HepG2 (cell line): Measurements from ENCODE around the gene FALEC. TPM values are rescaled to one million over a fixed set of nuclear protein-coding genes. Genes with fewer than 3 reads are reported as not detected.

Experiments used
- ATAC-seq: fragments of 200-7000 bp; cut with Tn5 transposase; 3 replicates; pipeline ENCODE4 v1.9.1; 2020; ENCODE audit warnings: mild to moderate bottlenecking, moderate library complexity
- BruUV-seq: library from RNA; stranded (reverse); fragments of 400-500 nt; replicated peaks from 2 replicates; lab custom pipeline; 2021; lab: Mats Ljungman, UMichigan
- CTCF ChIA-PET: fragments of 300-600 bp; formaldehyde crosslinking; extraction: SDS; loops from one replicate; lab custom pipeline; 2021; ENCODE audit warnings: low total read pairs, inconsistent platforms, low intra/inter-chr PET ratio; lab: Yijun Ruan, JAX
- POLR2A ChIA-PET: fragments of 350-600 bp; sonication (Branson Sonifier 250); formaldehyde crosslinking; loops from one replicate; lab custom pipeline; 2020; ENCODE audit warnings: antibody characterized with exemption, inconsistent platforms; lab: Yijun Ruan, JAX
- DNase-seq: peaks from one replicate; pipeline ENCODE4 v3.0.0-alpha.2; 2015; ENCODE audit warnings: low spot score
- FAIRE-seq: peaks from 3 replicates; lab custom pipeline; 2011; peaks lifted over from hg19 to GRCh38; lab: Jason Lieb, UNC
- H2AFZ ChIP-seq: one replicate; pipeline ENCODE4 v1.6.1; 2011; ENCODE audit warnings: low read length, inconsistent platforms
- H3K27ac ChIP-seq: fragments of 300-600 bp; 3 replicates; pipeline ENCODE4 v1.8.0; 2011; ENCODE audit warnings: mixed run types, mild to moderate bottlenecking, mixed read lengths, low read length, inconsistent platforms; ENCODE audit not compliant: insufficient read depth; ENCODE audit errors: extremely low read length
- H3K27me3 ChIP-seq, 2 experiments: fragments of 200-600 bp in 1 of 2; 2 replicates in 1 of 2; 3 replicates in 1 of 2; pipeline versions ENCODE4 v1.6.0 to v1.8.0; 2011; ENCODE audit warnings: low read length in 2 of 2, mild to moderate bottlenecking in 2 of 2, moderate library complexity in 2 of 2, inconsistent platforms in 1 of 2; ENCODE audit not compliant: insufficient read depth in 2 of 2, control insufficient read depth in 1 of 2
- H3K36me3 ChIP-seq, 2 experiments: fragments of 200-600 bp in 1 of 2; replicated peaks in 1 of 2; 2 replicates in 1 of 2; 3 replicates in 1 of 2; pipeline versions ENCODE4 v1.5.1 to v1.8.0; 2011; ENCODE audit warnings: low read length in 2 of 2, inconsistent platforms in 1 of 2; ENCODE audit not compliant: insufficient read depth in 2 of 2, control insufficient read depth in 1 of 2
- H3K4me1 ChIP-seq: 2 replicates; pipeline ENCODE4 v1.5.1; 2012; ENCODE audit warnings: low read length, inconsistent platforms; ENCODE audit not compliant: insufficient read depth
- H3K4me2 ChIP-seq: 2 replicates; pipeline ENCODE4 v1.6.0; 2011; ENCODE audit warnings: low read depth, low read length, inconsistent platforms
- H3K4me3 ChIP-seq, 3 experiments: fragments of 200-600 bp in 1 of 3; sonication (generic), shearing (Covaris generic) in 1 of 3; replicated peaks in 1 of 3; 2 replicates each; pipeline ENCODE4 v1.5.1; 2011 to 2016; ENCODE audit warnings: low read length in 3 of 3, inconsistent platforms in 2 of 3, low read depth in 2 of 3, mild to moderate bottlenecking in 2 of 3, control low read depth in 1 of 3, mixed read lengths in 1 of 3; ENCODE audit not compliant: insufficient read depth in 1 of 3
- H3K79me2 ChIP-seq: one replicate; pipeline ENCODE4 v1.6.1; 2011; ENCODE audit warnings: low read length, inconsistent platforms; ENCODE audit not compliant: insufficient read depth
- H3K9ac ChIP-seq: 2 replicates; pipeline ENCODE4 v1.6.0; 2011; ENCODE audit warnings: mild to moderate bottlenecking, low read depth, low read length, inconsistent platforms; ENCODE audit not compliant: insufficient read depth
- H3K9me3 ChIP-seq: 2 replicates; pipeline ENCODE4 v1.5.1; 2012; ENCODE audit warnings: mild to moderate bottlenecking, low read length
- H4K20me1 ChIP-seq: 2 replicates; pipeline ENCODE4 v1.6.0; 2011; ENCODE audit warnings: inconsistent platforms, mild to moderate bottlenecking, low read length, moderate library complexity; ENCODE audit not compliant: insufficient read depth
- CEBPB ChIP-seq: IDR thresholded peaks from 2 replicates; pipeline ENCODE4 v1.6.1; 2011; ENCODE audit warnings: low read depth, low read length, improper control_type of control experiment, borderline replicate concordance
- CEBPG ChIP-seq: IDR thresholded peaks from 2 replicates; pipeline ENCODE4 v1.6.1; 2016
- DNMT3B ChIP-seq: conservative IDR thresholded peaks from 2 replicates; pipeline ENCODE4 v1.6.1; 2016; ENCODE audit warnings: missing biosample characterization, control low read depth
- ELF1 ChIP-seq: sonication (generic); formaldehyde crosslinking; IDR thresholded peaks from 2 replicates; pipeline ENCODE4 v1.4.0; 2020; ENCODE audit warnings: missing genetic modification reagents
- FOXJ3 ChIP-seq: sonication (generic); formaldehyde crosslinking; IDR thresholded peaks from 2 replicates; pipeline ENCODE4 v1.4.0; 2020; ENCODE audit warnings: missing genetic modification reagents, mild to moderate bottlenecking, borderline replicate concordance
- GTF2F1 ChIP-seq: fragments of 150-350 bp; IDR thresholded peaks from 2 replicates; pipeline ENCODE4 v1.6.1; 2014; ENCODE audit warnings: low read length
- MAZ ChIP-seq, 2 experiments: sonication (generic) in 1 of 2; formaldehyde crosslinking in 1 of 2; IDR thresholded peaks; 2 replicates each; pipeline versions ENCODE4 v1.5.0 to v1.6.1; 2012 to 2020; ENCODE audit warnings: low read depth in 2 of 2, mild to moderate bottlenecking in 2 of 2, borderline replicate concordance in 1 of 2, improper control_type of control experiment in 1 of 2, low read length in 1 of 2, missing genetic modification reagents in 1 of 2, moderate library complexity in 1 of 2
- NCOA2 ChIP-seq: sonication (generic); formaldehyde crosslinking; IDR thresholded peaks from 2 replicates; pipeline ENCODE4 v1.8.0; 2022; ENCODE audit warnings: inconsistent platforms
- NR2F6 ChIP-seq, 2 experiments: IDR thresholded peaks; 2 replicates each; pipeline ENCODE4 v1.6.1; 2016; ENCODE audit warnings: antibody characterized with exemption in 1 of 2, mild to moderate bottlenecking in 1 of 2
- TOE1 ChIP-seq: sonication (generic); formaldehyde crosslinking; IDR thresholded peaks from 2 replicates; pipeline ENCODE4 v1.4.0; 2020; ENCODE audit warnings: mild to moderate bottlenecking, missing genetic modification reagents
- ZKSCAN1 ChIP-seq: fragments of 150-350 bp; IDR thresholded peaks from 2 replicates; pipeline ENCODE4 v1.6.1; 2014; ENCODE audit warnings: low read length
- ZNF7 ChIP-seq: IDR thresholded peaks from 2 replicates; pipeline ENCODE4 v1.6.1; 2016; ENCODE audit warnings: missing biosample characterization, missing genetic modification reagents
- ZNF839 ChIP-seq: sonication (generic); formaldehyde crosslinking; IDR thresholded peaks from 2 replicates; pipeline ENCODE4 v1.4.0; 2020; ENCODE audit warnings: missing genetic modification reagents, mild to moderate bottlenecking, borderline replicate concordance
- ZSCAN31 ChIP-seq: sonication (generic); formaldehyde crosslinking; IDR thresholded peaks from 2 replicates; pipeline ENCODE4 v1.5.0; 2020; ENCODE audit warnings: low read depth, mild to moderate bottlenecking, missing genetic modification reagents
- WGBS: methylation state at CpG from one replicate; pipeline ENCODE4 v1.1.6; 2017; ENCODE audit warnings: low lambda C conversion rate; 5-methylcytosine and 5-hydroxymethylcytosine counted together
- in situ Hi-C: cut with HindIII; loops from 2 replicates; pipeline ENCODE4 v1.10.0; 2017; ENCODE audit warnings: low pct_unique_long_range_greater_than_20kb; ENCODE audit not compliant: extremely low pct_ligation_motif_present
- intact Hi-C: fragments of 100-400 bp; cut with micrococcal nuclease; formaldehyde crosslinking; loops from one replicate; pipeline ENCODE4 v1.10.0; 2022; ENCODE audit not compliant: unreplicated experiment
- polyA plus RNA-seq, 8 experiments: library from polyadenylated mRNA; depleted of rRNA in 3 of 8; stranded (reverse) in 7 of 8; unstranded in 1 of 8; fragments of >200 nt; fragmentation: Illumina TruSeq in 4 of 8; extraction: Trizol in 4 of 8; gene quantifications; 2 replicates each; pipeline versions ENCODE4 v1.2.1 to v1.2.3, GENCODE V29; 2011 to 2016; ENCODE audit warnings: low read depth in 4 of 8, missing spikeins in 1 of 8, mixed read lengths in 1 of 8; ENCODE audit not compliant: insufficient read depth in 1 of 8
- total RNA-seq, 5 experiments: library from RNA; depleted of rRNA; stranded (reverse); fragments of >200 nt; fragmentation: Illumina TruSeq; extraction: Trizol; gene quantifications; 2 replicates each; pipeline ENCODE4 v1.2.3, GENCODE V29; 2016; ENCODE audit warnings: low read depth in 1 of 5
- TF ChIP-seq, protein P1 (sequence below): sonication (generic); formaldehyde crosslinking; IDR thresholded peaks from 2 replicates; pipeline ENCODE4 v1.4.0; 2020; ENCODE audit warnings: mild to moderate bottlenecking, missing genetic modification reagents
- TF ChIP-seq, protein P2 (sequence below): sonication (generic); formaldehyde crosslinking; IDR thresholded peaks from 2 replicates; pipeline ENCODE4 v1.8.1; 2023; ENCODE audit warnings: mild to moderate bottlenecking, moderate library complexity, missing genetic modification reagents
- TF ChIP-seq, protein P3 (sequence below): sonication (generic); formaldehyde crosslinking; IDR thresholded peaks from 2 replicates; pipeline ENCODE4 v1.5.1; 2020; ENCODE audit warnings: mild to moderate bottlenecking, missing genetic modification reagents, moderate library complexity

Gene FALEC
- total and polyA plus RNA-seq, 2 of the 13 experiments (the other 11 are each of a cell fraction or from before 2014, with no cell fraction given): 0.33 to 0.71 TPM

DNA sequence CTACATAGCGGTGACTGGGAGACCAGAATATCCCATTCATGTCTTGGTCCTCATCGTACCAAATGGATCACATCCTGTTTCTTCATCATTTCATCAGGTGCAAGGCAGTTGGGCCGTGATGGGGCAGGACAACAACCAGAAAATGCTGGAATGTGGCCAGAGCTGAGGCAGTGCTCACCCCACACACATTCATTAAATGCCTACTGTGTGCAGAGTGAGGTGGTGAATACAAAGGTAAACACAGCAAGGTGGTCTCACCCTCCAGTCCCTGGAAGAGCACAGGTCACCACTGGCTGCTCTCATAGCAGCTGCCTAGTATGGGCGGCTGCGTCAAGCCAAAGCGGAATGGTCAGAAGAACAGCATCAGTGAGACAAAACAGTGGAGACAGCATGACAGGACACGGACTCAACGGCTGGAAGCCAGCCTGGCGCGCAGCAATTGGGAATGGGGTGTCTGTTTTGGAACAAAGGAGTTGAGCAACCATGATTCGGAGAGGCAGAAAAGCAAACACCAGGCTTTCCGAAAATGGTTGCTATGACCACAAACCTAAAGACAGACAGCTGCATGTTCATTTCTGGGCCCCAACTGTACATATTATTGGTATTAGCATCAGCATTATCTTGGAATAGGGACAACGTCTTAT, 28.1 kb downstream of the FALEC start:
- 15% methylated on average over 12 of the region's 13 CpGs for WGBS
- no peaks in the 10 kb centered on the region for H3K36me3 ChIP-seq
- no peaks in the 10 kb centered on the region for H3K9me3 ChIP-seq
- POLR2A ChIA-PET: interaction anchor here (1.0 to 1.6 kb wide), 4 partner anchors 11 to 36 kb away, joined by 4 to 12 read pairs (median 4); partner anchors contain the start of genes FALEC and MCL1
- intact Hi-C loops: no loop called here
- BruUV-seq: no TSS peak
- no peaks in the 10 kb centered on the region for H3K79me2 ChIP-seq
- ATAC-seq (peak; percentile 81), DNase-seq (peak; percentile 74), FAIRE-seq (peak; percentile 90)
- H3K4me3 ChIP-seq: peak overlapping the region in 1 of 3 experiments; percentile 46; a peak in 2 of 6 replicates
- CTCF ChIA-PET: no interaction called here
- H3K27ac ChIP-seq: no peak overlapping the region
- H3K27me3 ChIP-seq: no peaks in the 10 kb centered on the region; a peak in 1 of 5 replicates
- no peak overlapping the region for H3K9ac ChIP-seq
- H2AFZ ChIP-seq: no peak overlapping the region
- no peaks in the 10 kb centered on the region for H4K20me1 ChIP-seq
- H3K4me2 ChIP-seq: peak overlapping the region; percentile 71
- in situ Hi-C loops: no loop called here
- H3K4me1 ChIP-seq: peaks cover 39% of the 10 kb centered on the region
- TF ChIP-seq ZKSCAN1: 0 out of 2 replicates have a peak, but pooled peaks have one; percentile 61
- no peak for TF ChIP-seq TOE1 (CRISPR knock-in tag)
- TF ChIP-seq, protein P1, sequence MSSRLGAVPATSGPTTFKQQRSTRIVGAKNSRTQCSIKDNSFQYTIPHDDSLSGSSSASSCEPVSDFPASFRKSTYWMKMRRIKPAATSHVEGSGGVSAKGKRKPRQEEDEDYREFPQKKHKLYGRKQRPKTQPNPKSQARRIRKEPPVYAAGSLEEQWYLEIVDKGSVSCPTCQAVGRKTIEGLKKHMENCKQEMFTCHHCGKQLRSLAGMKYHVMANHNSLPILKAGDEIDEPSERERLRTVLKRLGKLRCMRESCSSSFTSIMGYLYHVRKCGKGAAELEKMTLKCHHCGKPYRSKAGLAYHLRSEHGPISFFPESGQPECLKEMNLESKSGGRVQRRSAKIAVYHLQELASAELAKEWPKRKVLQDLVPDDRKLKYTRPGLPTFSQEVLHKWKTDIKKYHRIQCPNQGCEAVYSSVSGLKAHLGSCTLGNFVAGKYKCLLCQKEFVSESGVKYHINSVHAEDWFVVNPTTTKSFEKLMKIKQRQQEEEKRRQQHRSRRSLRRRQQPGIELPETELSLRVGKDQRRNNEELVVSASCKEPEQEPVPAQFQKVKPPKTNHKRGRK: no peak
- no peak for TF ChIP-seq NR2F6 (IDR thresholded peaks at IDR 0.05)
- TF ChIP-seq NR2F6 (CRISPR knock-in tag; IDR thresholded peaks at IDR 0.05): no peak
- TF ChIP-seq FOXJ3: no peak
- TF ChIP-seq ZNF839 (CRISPR knock-in tag): no peak
- TF ChIP-seq DNMT3B (CRISPR knock-in tag): no peak
- TF ChIP-seq CEBPB: peak; percentile 57; the same call in 1 of the 2 replicates
- no peak for TF ChIP-seq GTF2F1
- TF ChIP-seq ELF1 (CRISPR knock-in tag): no peak
- TF ChIP-seq ZSCAN31 (CRISPR knock-in tag): no peak
- peak; percentile 71 for TF ChIP-seq CEBPG
- no peak for TF ChIP-seq ZNF7
- TF ChIP-seq, protein P2, sequence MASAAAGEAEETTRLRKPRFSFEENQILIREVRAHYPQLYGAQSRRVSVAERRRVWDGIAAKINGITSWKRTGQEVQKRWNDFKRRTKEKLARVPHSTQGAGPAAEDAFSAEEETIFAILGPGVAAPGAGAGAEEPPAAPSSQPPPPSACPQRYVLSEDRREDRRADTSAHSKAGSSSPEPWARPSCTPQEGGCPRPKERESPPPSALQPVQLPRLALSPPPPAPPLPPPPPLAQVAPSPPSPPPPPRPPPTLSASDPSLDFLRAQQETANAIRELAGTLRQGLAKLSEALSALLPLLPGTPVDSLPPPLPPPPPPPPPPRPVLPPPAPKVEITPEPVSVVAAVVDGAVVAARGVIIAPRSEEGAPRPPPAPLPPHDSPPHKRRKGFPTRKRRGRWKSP (CRISPR knock-in tag): no peak
- TF ChIP-seq, protein P3, sequence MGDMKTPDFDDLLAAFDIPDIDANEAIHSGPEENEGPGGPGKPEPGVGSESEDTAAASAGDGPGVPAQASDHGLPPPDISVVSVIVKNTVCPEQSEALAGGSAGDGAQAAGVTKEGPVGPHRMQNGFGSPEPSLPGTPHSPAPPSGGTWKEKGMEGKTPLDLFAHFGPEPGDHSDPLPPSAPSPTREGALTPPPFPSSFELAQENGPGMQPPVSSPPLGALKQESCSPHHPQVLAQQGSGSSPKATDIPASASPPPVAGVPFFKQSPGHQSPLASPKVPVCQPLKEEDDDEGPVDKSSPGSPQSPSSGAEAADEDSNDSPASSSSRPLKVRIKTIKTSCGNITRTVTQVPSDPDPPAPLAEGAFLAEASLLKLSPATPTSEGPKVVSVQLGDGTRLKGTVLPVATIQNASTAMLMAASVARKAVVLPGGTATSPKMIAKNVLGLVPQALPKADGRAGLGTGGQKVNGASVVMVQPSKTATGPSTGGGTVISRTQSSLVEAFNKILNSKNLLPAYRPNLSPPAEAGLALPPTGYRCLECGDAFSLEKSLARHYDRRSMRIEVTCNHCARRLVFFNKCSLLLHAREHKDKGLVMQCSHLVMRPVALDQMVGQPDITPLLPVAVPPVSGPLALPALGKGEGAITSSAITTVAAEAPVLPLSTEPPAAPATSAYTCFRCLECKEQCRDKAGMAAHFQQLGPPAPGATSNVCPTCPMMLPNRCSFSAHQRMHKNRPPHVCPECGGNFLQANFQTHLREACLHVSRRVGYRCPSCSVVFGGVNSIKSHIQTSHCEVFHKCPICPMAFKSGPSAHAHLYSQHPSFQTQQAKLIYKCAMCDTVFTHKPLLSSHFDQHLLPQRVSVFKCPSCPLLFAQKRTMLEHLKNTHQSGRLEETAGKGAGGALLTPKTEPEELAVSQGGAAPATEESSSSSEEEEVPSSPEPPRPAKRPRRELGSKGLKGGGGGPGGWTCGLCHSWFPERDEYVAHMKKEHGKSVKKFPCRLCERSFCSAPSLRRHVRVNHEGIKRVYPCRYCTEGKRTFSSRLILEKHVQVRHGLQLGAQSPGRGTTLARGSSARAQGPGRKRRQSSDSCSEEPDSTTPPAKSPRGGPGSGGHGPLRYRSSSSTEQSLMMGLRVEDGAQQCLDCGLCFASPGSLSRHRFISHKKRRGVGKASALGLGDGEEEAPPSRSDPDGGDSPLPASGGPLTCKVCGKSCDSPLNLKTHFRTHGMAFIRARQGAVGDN (CRISPR knock-in tag): peak; percentile 18; the same call in 1 of the 2 replicates
- TF ChIP-seq NCOA2 (CRISPR knock-in tag): no peak
- no peak for TF ChIP-seq MAZ (IDR thresholded peaks at IDR 0.05; ENCODE audit: borderline replicate concordance, low read depth, low read length)
- TF ChIP-seq MAZ (CRISPR knock-in tag; IDR thresholded peaks at IDR 0.05; ENCODE audit: low read depth): no peak
